HG03457 (cell line): ENCODE measurements around the gene TIMP3.

Source experiments
- ATAC-seq: cut with Tn5 transposase; IDR thresholded peaks from one replicate; pipeline ENCODE4 v1.9.1; 2021; ENCODE audit warnings: moderate number of reproducible peaks; ENCODE audit not compliant: unreplicated experiment

Gene TIMP3

GRCh38 chr22:32785321-32786026, 16.0 kb upstream of the TIMP3 start:
- no peak for ATAC-seq

- no peak for ATAC-seq
Observed at GRCh38 chr22:32786027-32786418, 15.5 kb upstream of the TIMP3 start.

- ATAC-seq = no peak
Observed at GRCh38 chr22:32788904-32789624, 12.4 kb upstream of the TIMP3 start.

GRCh38 chr22:32789797-32790620, 11.5 kb upstream of the TIMP3 start:
- ATAC-seq = no peak

- no peak for ATAC-seq
Observed at GRCh38 chr22:32791056-32791455, 10.4 kb upstream of the TIMP3 start.

- no peak for ATAC-seq
Observed at GRCh38 chr22:32791485-32791884, 10.0 kb upstream of the TIMP3 start.

- no peak for ATAC-seq
Observed at GRCh38 chr22:32793589-32793988, 7.9 kb upstream of the TIMP3 start.

GRCh38 chr22:32794449-32795213, 6.9 kb upstream of the TIMP3 start:
- ATAC-seq = no peak

- no peak for ATAC-seq
Observed at GRCh38 chr22:32795214-32795596, 6.3 kb upstream of the TIMP3 start.

GRCh38 chr22:32796865-32797573, 4.5 kb upstream of the TIMP3 start:
- ATAC-seq = no peak

- ATAC-seq = no peak
Observed at GRCh38 chr22:32799496-32799895, 2.0 kb upstream of the TIMP3 start.

- ATAC-seq = no peak
Observed at GRCh38 chr22:32800158-32800882, 1.2 kb upstream of the TIMP3 start.

- no peak for ATAC-seq
Observed at GRCh38 chr22:32800994-32801536, 440 bp upstream of the TIMP3 start.

GRCh38 chr22:32802237-32802765, 796 bp downstream of the TIMP3 start:
- no peak for ATAC-seq

- no peak for ATAC-seq
Observed at GRCh38 chr22:32803020-32803737, 1.7 kb downstream of the TIMP3 start.

- ATAC-seq = no peak
Observed at GRCh38 chr22:32803738-32804435, 2.4 kb downstream of the TIMP3 start.

- ATAC-seq = no peak
Observed at GRCh38 chr22:32804531-32805360, 3.2 kb downstream of the TIMP3 start.
